Upper lobe of right lung (tissue), 1 donor: ENCODE results near the gene CCDC9. TPM values are rescaled to one million over a fixed set of nuclear protein-coding genes. Genes with fewer than 3 reads are reported as not detected.

ENCODE experiments used
- ATAC-seq: fragments of 200-7000 bp; cut with Tn5 transposase; one replicate; pipeline ENCODE4 v1.9.1; 2020; ENCODE audit warnings: mild to moderate bottlenecking, moderate library complexity
- DNase-seq: peaks from one replicate; pipeline ENCODE4 v3.0.0-alpha.2; 2020
- H3K27ac ChIP-seq: fragments of 200-600 bp; one replicate; pipeline ENCODE4 v1.8.0; 2022
- H3K27me3 ChIP-seq: fragments of 200-600 bp; one replicate; pipeline ENCODE4 v1.8.0; 2022; ENCODE audit warnings: mild to moderate bottlenecking
- H3K36me3 ChIP-seq: fragments of 200-600 bp; one replicate; pipeline ENCODE4 v1.8.0; 2022
- H3K4me1 ChIP-seq: fragments of 200-600 bp; one replicate; pipeline ENCODE4 v1.8.0; 2022
- H3K4me3 ChIP-seq: fragments of 200-600 bp; one replicate; pipeline ENCODE4 v1.8.0; 2022; ENCODE audit warnings: mild to moderate bottlenecking
- H3K9me3 ChIP-seq: fragments of 200-600 bp; one replicate; pipeline ENCODE4 v1.8.0; 2022
- CTCF ChIP-seq: fragments of 200-600 bp; IDR thresholded peaks from one replicate; pipeline ENCODE4 v1.8.0; 2022; ENCODE audit warnings: antibody characterized with exemption
- intact Hi-C: fragments of 100-400 bp; cut with DNase I; formaldehyde crosslinking; loops from one replicate; pipeline ENCODE4 v1.11.0; 2022
- microRNA-seq: library from miRNA; unstranded; fragments of <30 nt; microRNA quantifications from one replicate; pipeline ENCODE4 v1.2.0, GENCODE V29; 2020; ENCODE audit warnings: borderline microRNAs expressed
- total RNA-seq: library from RNA; stranded (reverse); fragmentation: NEBNext Ultra II Directional; extraction: Animal tissue kit (Norgen Biotek cat#: 25700); gene quantifications from one replicate; pipeline ENCODE4 v1.2.1, GENCODE V29; 2021
- donor health status: DM: no; HTN: yes; CAD: no; lungs with severe emphysema.

Gene CCDC9
- total RNA-seq, 1 donor from 2014 or later, result 36.1 TPM

GRCh38 chr19:47315125-47315821 lies 58.9 kb downstream of the CCDC9 start:
- peaks cover 4% of the 10 kb centered on the region for H3K27me3 ChIP-seq
- H3K27ac ChIP-seq, result peak overlapping the region; percentile 55
- no peaks in the 10 kb centered on the region for H3K4me1 ChIP-seq
- DNase-seq (peak; percentile 80), ATAC-seq (peak; percentile 95)
- intact Hi-C loops, result no loop called here
- no peaks in the 10 kb centered on the region for H3K36me3 ChIP-seq
- H3K4me3 ChIP-seq, result no peak overlapping the region
- TF ChIP-seq CTCF, result no peak
- H3K9me3 ChIP-seq, result no peaks in the 10 kb centered on the region

GRCh38 chr19:47316513-47316912 lies 60.2 kb downstream of the CCDC9 start:
- Histone ChIP-seq H3K27me3 (peaks cover 5% of the 10 kb centered on the region), H3K9me3 (no peaks in the 10 kb centered on the region), H3K4me1 (no peaks in the 10 kb centered on the region), H3K36me3 (no peaks in the 10 kb centered on the region), H3K27ac (no peak overlapping the region), H3K4me3 (no peak overlapping the region)
- intact Hi-C loops, result no loop called here
- no peak for DNase-seq
- no peak for TF ChIP-seq CTCF
- no peak for ATAC-seq

- DNase-seq (no peak), ATAC-seq (no peak)
- TF ChIP-seq CTCF, result no peak
- Histone ChIP-seq H3K4me3 (no peak overlapping the region), H3K4me1 (no peaks in the 10 kb centered on the region), H3K27me3 (peaks cover 5% of the 10 kb centered on the region), H3K27ac (no peak overlapping the region), H3K9me3 (no peaks in the 10 kb centered on the region), H3K36me3 (no peaks in the 10 kb centered on the region)
- intact Hi-C loops, result no loop called here
Observed at GRCh38 chr19:47319923-47320871, 63.9 kb downstream of the CCDC9 start.

Small RNA genes within 50 kb of the gene (microRNA-seq; reads per million reads assigned to microRNA genes)
- not detected for gene MIR3190
- not detected for gene MIR3191

Other genes with a start within 250 kb of the CCDC9 start
- gene NPAS1, start 236.7 kb upstream of the CCDC9 start, total RNA-seq, result 1.3 TPM
- 28.0 TPM for gene TMEM160, start 207.9 kb upstream of the CCDC9 start, total RNA-seq
- 47.5 TPM for gene ZC3H4, start 142.7 kb upstream of the CCDC9 start, total RNA-seq
- 57.6 TPM for gene SAE1, start 125.7 kb upstream of the CCDC9 start, total RNA-seq
- gene BBC3, start 25.3 kb upstream of the CCDC9 start, total RNA-seq, result 20.1 TPM
- 18.2 TPM for gene INAFM1, start 18.4 kb downstream of the CCDC9 start, total RNA-seq
- gene C5AR1, start 53.3 kb downstream of the CCDC9 start, total RNA-seq, result 58.9 TPM
- 3.5 TPM for gene C5AR2, start 75.7 kb downstream of the CCDC9 start, total RNA-seq
- gene DHX34, start 92.8 kb downstream of the CCDC9 start, total RNA-seq, result 15.8 TPM
- gene MEIS3, start 163.0 kb downstream of the CCDC9 start, total RNA-seq, result 4.3 TPM
- 0.23 TPM for gene SLC8A2, start 215.4 kb downstream of the CCDC9 start, total RNA-seq
- 9.3 TPM for gene KPTN, start 227.7 kb downstream of the CCDC9 start, total RNA-seq